ENCODE measurements around the gene GCSAML.

GRCh38 chr1:247548769-247549182 lies at the start of gene GCSAML:
- no peak for TF ChIP-seq CTCF (IDR thresholded peaks at IDR 0.05; ENCODE audit: poor library complexity, severe bottlenecking)
- TF ChIP-seq MXI1 (conservative IDR thresholded peaks at IDR 0.05; ENCODE audit: poor library complexity, severe bottlenecking) = no peak
- TF ChIP-seq RAD21 (conservative IDR thresholded peaks at IDR 0.05) = no peak
- no peak for TF ChIP-seq EZH2 (IDR thresholded peaks at IDR 0.05; ENCODE audit: borderline replicate concordance, insufficient read depth, low read length, poor library complexity, severe bottlenecking)

All from neural cell (in vitro differentiated cells).